ENCODE measurements around the gene CIB4.
A peak's percentile ranks its signal among the peaks of the same experiment; 100 is the strongest.
"Not testable (repeated sequence)": the region's sequence is repeated elsewhere in the genome, so short reads cannot be mapped to it uniquely, and the experiment has no call there.

The CIB4 gene

DNA sequence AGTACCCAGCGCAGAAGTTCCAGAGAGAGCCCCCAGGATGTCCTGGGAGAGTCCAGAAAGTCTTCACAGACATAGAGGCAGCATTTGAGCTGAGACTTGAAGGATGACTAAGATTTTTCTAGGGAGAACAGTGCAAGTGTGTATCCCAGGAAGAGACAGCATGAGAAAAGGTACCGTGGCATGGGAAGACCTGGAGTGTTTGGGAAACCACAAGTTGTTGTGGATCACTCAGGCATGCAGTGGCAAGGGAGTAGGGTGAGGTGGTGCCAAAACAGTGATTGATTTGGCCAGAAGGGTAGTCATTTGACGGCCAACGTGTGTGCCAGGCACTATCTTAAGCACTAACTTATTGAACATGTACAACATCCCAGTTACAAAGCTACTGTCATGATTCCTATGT is 26.9 kb upstream of the CIB4 start:
- H3K4me1 ChIP-seq (ENCODE audit: control insufficient read depth in 2 of 2, insufficient read depth in 2 of 2, low read length in 2 of 2) = no peaks in the 10 kb centered on the region
- H3K4me3 ChIP-seq (ENCODE audit: low read length in 2 of 2) = no peak overlapping the region
- no peaks in the 10 kb centered on the region for H3K9me3 ChIP-seq (ENCODE audit: control insufficient read depth in 2 of 2, low read length in 2 of 2)

DNA sequence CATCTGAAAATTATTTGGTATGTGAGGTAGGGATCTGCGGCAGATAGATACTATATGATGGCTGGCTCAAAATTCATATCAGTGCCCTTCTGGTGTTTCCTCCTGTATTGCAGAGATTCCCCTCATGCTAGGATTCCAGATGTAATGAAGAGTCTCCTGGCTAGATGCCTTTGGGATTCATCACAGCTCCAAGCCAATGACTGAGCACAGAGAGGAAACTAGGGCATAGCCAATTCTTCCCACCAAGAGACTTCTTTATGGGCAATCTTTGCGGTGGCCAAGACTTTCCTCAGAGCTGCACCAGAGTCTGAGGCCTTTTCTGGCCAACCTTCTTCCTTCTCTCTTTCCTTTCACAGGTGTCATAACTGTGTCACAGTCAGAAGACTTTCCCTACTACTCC is 25.5 kb upstream of the CIB4 start:
- no peaks in the 10 kb centered on the region for H3K36me3 ChIP-seq (ENCODE audit: control insufficient read depth in 2 of 2, insufficient read depth in 2 of 2, low read length in 2 of 2)
- no peak overlapping the region for H3K9ac ChIP-seq (ENCODE audit: low read depth in 1 of 2, low read length in 2 of 2)
- no peaks in the 10 kb centered on the region for H3K9me3 ChIP-seq (ENCODE audit: control insufficient read depth in 2 of 2, low read length in 2 of 2)
- H3K4me3 ChIP-seq (ENCODE audit: low read length in 2 of 2) = no peak overlapping the region
- H3K27me3 ChIP-seq (ENCODE audit: control insufficient read depth in 2 of 2, insufficient read depth in 2 of 2, low read length in 2 of 2) = peaks cover 0 to 5% of the 10 kb centered on the region in 2 donors
- H3K4me1 ChIP-seq (ENCODE audit: control insufficient read depth in 2 of 2, insufficient read depth in 2 of 2, low read length in 2 of 2) = no peaks in the 10 kb centered on the region
- no peak overlapping the region for H3K27ac ChIP-seq (ENCODE audit: low read depth in 2 of 2, low read length in 2 of 2)

More for the DNA sequence above, 26.9 kb upstream of the CIB4 start:
- Histone ChIP-seq H3K27me3 (ENCODE audit: control insufficient read depth in 2 of 2, insufficient read depth in 2 of 2, low read length in 2 of 2) (peaks cover 4 to 5% of the 10 kb centered on the region in 2 donors), H3K27ac (ENCODE audit: low read depth in 2 of 2, low read length in 2 of 2) (no peak overlapping the region), H3K9ac (ENCODE audit: low read depth in 1 of 2, low read length in 2 of 2) (no peak overlapping the region), H3K36me3 (ENCODE audit: control insufficient read depth in 2 of 2, insufficient read depth in 2 of 2, low read length in 2 of 2) (no peaks in the 10 kb centered on the region)

DNA sequence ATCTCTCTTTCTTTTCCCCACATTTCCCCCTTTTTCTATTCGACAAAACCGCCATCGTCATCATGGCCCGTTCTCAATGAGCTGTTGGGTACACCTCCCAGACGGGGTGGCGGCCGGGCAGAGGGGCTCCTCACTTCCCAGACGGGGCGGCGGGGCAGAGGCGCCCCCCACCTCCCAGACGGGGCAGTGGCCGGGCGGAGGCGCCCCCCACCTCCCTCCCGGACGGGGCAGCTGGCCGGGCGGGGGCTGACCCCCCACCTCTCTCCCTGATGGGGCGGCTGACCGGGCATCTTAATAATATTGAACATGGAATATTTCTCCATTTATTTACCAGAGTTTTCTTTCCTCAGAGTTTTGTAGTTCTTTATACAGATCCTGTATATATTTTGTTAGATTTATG is 24.1 kb upstream of the CIB4 start:
- H3K9me3 ChIP-seq (ENCODE audit: control insufficient read depth in 2 of 2, low read length in 2 of 2); H3K27me3 ChIP-seq (ENCODE audit: control insufficient read depth in 2 of 2, insufficient read depth in 2 of 2, low read length in 2 of 2); H3K4me1 ChIP-seq (ENCODE audit: control insufficient read depth in 2 of 2, insufficient read depth in 2 of 2, low read length in 2 of 2); H3K27ac ChIP-seq (ENCODE audit: low read depth in 2 of 2, low read length in 2 of 2); H3K9ac ChIP-seq (ENCODE audit: low read depth in 1 of 2, low read length in 2 of 2); H3K4me3 ChIP-seq (ENCODE audit: low read length in 2 of 2); H3K36me3 ChIP-seq (ENCODE audit: control insufficient read depth in 2 of 2, insufficient read depth in 2 of 2, low read length in 2 of 2): not testable (repeated sequence)

DNA sequence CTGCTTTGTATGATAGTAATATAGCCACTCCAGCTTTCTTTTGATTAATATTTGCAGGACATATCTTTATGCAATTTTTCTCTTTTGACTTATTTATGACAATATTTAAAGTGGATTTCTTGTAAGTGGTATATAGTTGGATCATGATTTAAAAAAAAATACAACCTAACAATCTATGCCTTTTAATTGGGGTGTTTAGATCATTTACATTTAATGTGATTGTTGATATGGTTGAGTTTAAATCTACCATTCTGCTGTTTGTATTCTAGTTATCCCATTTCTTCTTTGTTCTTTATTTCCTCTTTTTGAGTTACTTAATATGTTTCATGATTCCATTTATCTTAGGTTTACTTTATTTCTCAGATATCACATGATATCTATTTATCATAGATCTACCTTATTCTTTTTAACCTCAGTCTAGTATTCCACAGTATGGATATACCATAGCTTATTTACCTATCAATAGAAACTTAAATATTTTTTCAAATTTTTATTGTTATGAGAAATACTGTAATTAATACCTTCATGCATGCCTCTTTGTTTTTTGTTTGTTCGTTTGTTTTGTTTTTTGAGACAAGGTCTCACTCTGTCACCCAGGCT is 19.3 kb upstream of the CIB4 start:
- H3K27ac ChIP-seq (ENCODE audit: low read depth in 2 of 2, low read length in 2 of 2) = no peak overlapping the region
- no peaks in the 10 kb centered on the region for H3K27me3 ChIP-seq (ENCODE audit: control insufficient read depth in 2 of 2, insufficient read depth in 2 of 2, low read length in 2 of 2)
- H3K9me3 ChIP-seq (ENCODE audit: control insufficient read depth in 2 of 2, low read length in 2 of 2) = peaks cover 0 to 2% of the 10 kb centered on the region in 2 donors
- no peaks in the 10 kb centered on the region for H3K4me1 ChIP-seq (ENCODE audit: control insufficient read depth in 2 of 2, insufficient read depth in 2 of 2, low read length in 2 of 2)
- H3K36me3 ChIP-seq (ENCODE audit: control insufficient read depth in 2 of 2, insufficient read depth in 2 of 2, low read length in 2 of 2) = no peaks in the 10 kb centered on the region
- H3K4me3 ChIP-seq (ENCODE audit: low read length in 2 of 2) = no peak overlapping the region
- H3K9ac ChIP-seq (ENCODE audit: low read depth in 1 of 2, low read length in 2 of 2) = no peak overlapping the region

DNA sequence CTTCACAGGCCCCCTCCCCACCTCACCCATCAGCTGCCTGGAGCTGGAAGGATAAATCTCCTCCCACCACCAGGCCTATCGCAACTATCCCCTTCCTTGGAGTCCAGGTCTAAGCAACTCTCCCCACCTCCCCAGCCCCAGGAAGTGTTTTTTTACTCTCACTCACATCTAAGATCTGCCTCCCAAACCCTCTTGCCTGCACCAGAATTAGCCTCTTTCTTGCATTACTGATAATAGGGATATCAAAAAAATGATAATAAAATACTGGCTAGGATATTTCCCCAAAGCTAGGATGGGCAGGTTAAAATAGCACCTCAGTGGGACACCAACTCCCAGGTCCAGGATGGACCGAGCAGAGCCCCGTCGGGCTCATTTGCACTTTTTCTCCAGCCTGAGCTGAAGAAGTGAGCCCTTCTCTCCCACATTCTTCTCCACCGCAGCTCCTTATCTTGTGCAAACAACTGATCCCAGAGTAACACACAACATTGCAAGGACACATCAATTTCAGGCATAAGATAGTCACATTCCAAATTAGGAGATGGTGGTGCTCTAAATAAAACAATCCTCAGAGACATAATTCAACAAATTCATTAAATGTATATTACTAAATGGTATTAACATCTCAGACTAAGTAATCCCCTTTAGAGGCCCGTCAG is 17.7 kb upstream of the CIB4 start:
- Histone ChIP-seq H3K36me3 (ENCODE audit: control insufficient read depth in 2 of 2, insufficient read depth in 2 of 2, low read length in 2 of 2) (no peaks in the 10 kb centered on the region), H3K4me1 (ENCODE audit: control insufficient read depth in 2 of 2, insufficient read depth in 2 of 2, low read length in 2 of 2) (no peaks in the 10 kb centered on the region), H3K4me3 (ENCODE audit: low read length in 2 of 2) (no peak overlapping the region), H3K9me3 (ENCODE audit: control insufficient read depth in 2 of 2, low read length in 2 of 2) (peaks cover 0 to 2% of the 10 kb centered on the region in 2 donors), H3K27ac (ENCODE audit: low read depth in 2 of 2, low read length in 2 of 2) (no peak overlapping the region), H3K9ac (ENCODE audit: low read depth in 1 of 2, low read length in 2 of 2) (no peak overlapping the region), H3K27me3 (ENCODE audit: control insufficient read depth in 2 of 2, insufficient read depth in 2 of 2, low read length in 2 of 2) (no peaks in the 10 kb centered on the region)

DNA sequence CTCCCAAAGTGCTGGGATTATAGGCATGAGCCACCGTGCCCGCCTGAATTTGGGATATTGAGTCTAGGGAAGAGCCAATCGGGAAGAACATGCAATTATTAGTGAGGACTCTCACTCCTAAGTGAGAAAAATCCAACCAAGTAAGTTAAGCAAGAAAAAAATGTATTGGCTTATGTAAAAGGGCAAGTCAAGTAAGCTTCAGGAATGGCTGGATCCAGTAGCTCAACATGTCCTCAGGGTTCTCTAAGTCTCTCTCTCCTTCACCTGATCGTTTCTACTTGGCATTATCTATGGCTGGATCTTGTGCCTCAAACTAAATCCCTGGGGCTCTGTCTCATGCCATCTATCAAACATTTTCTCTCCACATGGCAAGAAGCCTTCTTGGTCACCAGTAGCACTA is 16.1 kb upstream of the CIB4 start:
- peaks cover 0 to 2% of the 10 kb centered on the region in 2 donors for H3K9me3 ChIP-seq (ENCODE audit: control insufficient read depth in 2 of 2, low read length in 2 of 2)
- no peaks in the 10 kb centered on the region for H3K27me3 ChIP-seq (ENCODE audit: control insufficient read depth in 2 of 2, insufficient read depth in 2 of 2, low read length in 2 of 2)
- no peaks in the 10 kb centered on the region for H3K4me1 ChIP-seq (ENCODE audit: control insufficient read depth in 2 of 2, insufficient read depth in 2 of 2, low read length in 2 of 2)
- H3K4me3 ChIP-seq (ENCODE audit: low read length in 2 of 2) = no peak overlapping the region
- H3K27ac ChIP-seq (ENCODE audit: low read depth in 2 of 2, low read length in 2 of 2) = no peak overlapping the region
- H3K36me3 ChIP-seq (ENCODE audit: control insufficient read depth in 2 of 2, insufficient read depth in 2 of 2, low read length in 2 of 2) = no peaks in the 10 kb centered on the region
- H3K9ac ChIP-seq (ENCODE audit: low read depth in 1 of 2, low read length in 2 of 2) = no peak overlapping the region

DNA sequence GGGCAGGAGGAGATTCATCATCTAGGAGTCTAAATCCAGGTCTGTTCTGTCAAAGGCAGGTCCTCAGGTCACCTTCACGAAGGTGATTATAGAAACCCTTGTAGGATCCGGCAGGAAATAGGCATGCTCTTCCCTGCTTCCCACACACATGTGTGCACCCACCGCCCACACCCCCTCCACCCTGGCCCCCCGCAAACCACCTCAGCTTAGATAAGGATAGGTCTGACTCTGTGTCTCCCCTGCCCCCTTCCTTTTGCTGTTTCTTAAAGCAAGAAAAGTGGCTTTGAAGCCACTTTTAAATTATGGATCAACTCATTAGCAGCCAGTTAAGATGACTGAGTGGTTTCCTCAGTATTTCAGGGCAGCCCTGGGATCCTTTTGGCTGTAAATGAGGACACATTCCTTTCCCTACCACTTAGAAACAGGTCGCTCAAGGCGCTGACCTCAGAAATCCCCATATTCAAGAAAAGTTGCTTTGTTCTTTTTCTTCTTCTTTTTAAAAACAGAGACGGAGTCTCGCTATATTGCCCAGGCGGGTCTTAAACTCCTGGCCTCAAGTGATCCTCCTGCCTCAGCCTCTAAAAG is 14.5 kb upstream of the CIB4 start:
- H3K9me3 ChIP-seq (ENCODE audit: control insufficient read depth in 2 of 2, low read length in 2 of 2) = peaks cover 0 to 2% of the 10 kb centered on the region in 2 donors

DNA sequence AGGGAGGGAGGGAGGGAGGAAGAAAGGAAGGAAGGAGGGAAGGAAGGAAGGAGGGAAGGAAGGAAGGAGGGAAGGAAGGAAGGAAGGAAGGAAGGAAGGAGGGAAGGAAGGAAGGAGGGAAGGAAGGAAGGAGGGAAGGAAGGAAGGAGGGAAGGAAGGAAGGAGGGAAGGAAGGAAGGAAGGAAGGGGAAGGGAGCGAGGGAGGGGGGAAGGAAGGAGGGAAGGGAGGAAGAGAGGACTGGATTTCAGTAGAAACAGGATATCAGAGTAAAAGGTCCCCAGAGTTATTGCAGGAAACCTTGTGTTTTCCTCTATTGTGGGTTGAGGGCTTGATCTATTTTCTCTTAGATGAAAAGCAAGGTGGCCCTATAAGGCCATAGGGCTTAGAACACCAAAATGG is 14.0 kb upstream of the CIB4 start:
- not testable (repeated sequence) for H3K9me3 ChIP-seq (ENCODE audit: control insufficient read depth in 2 of 2, low read length in 2 of 2); H3K27me3 ChIP-seq (ENCODE audit: control insufficient read depth in 2 of 2, insufficient read depth in 2 of 2, low read length in 2 of 2); H3K9ac ChIP-seq (ENCODE audit: low read depth in 1 of 2, low read length in 2 of 2); H3K27ac ChIP-seq (ENCODE audit: low read depth in 2 of 2, low read length in 2 of 2); H3K36me3 ChIP-seq (ENCODE audit: control insufficient read depth in 2 of 2, insufficient read depth in 2 of 2, low read length in 2 of 2); H3K4me3 ChIP-seq (ENCODE audit: low read length in 2 of 2); H3K4me1 ChIP-seq (ENCODE audit: control insufficient read depth in 2 of 2, insufficient read depth in 2 of 2, low read length in 2 of 2)

More for the DNA sequence above, 14.5 kb upstream of the CIB4 start:
- H3K36me3 ChIP-seq (ENCODE audit: control insufficient read depth in 2 of 2, insufficient read depth in 2 of 2, low read length in 2 of 2) = no peaks in the 10 kb centered on the region
- H3K4me3 ChIP-seq (ENCODE audit: low read length in 2 of 2) = no peak overlapping the region
- H3K9ac ChIP-seq (ENCODE audit: low read depth in 1 of 2, low read length in 2 of 2) = no peak overlapping the region
- peaks cover 0 to 2% of the 10 kb centered on the region in 2 donors for H3K4me1 ChIP-seq (ENCODE audit: control insufficient read depth in 2 of 2, insufficient read depth in 2 of 2, low read length in 2 of 2)
- no peak overlapping the region for H3K27ac ChIP-seq (ENCODE audit: low read depth in 2 of 2, low read length in 2 of 2)
- H3K27me3 ChIP-seq (ENCODE audit: control insufficient read depth in 2 of 2, insufficient read depth in 2 of 2, low read length in 2 of 2) = peaks cover 0 to 2% of the 10 kb centered on the region in 2 donors

DNA sequence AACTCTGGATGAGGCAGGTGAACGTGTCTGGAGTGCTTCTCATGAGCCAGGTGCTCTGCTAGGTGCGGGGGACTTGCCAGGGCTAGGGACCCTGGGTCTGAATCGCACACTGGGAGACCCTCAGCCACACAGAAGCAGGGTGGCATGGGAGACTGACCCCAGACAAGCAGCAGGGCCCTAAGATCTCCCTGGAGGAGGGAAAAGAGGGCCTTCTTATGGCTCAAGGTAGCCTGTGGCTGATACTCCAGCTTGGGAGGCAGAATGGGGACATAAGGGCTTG is 12.8 kb upstream of the CIB4 start:
- H3K4me1 ChIP-seq (ENCODE audit: control insufficient read depth in 2 of 2, insufficient read depth in 2 of 2, low read length in 2 of 2) = peaks cover 2 to 3% of the 10 kb centered on the region in 2 donors

DNA sequence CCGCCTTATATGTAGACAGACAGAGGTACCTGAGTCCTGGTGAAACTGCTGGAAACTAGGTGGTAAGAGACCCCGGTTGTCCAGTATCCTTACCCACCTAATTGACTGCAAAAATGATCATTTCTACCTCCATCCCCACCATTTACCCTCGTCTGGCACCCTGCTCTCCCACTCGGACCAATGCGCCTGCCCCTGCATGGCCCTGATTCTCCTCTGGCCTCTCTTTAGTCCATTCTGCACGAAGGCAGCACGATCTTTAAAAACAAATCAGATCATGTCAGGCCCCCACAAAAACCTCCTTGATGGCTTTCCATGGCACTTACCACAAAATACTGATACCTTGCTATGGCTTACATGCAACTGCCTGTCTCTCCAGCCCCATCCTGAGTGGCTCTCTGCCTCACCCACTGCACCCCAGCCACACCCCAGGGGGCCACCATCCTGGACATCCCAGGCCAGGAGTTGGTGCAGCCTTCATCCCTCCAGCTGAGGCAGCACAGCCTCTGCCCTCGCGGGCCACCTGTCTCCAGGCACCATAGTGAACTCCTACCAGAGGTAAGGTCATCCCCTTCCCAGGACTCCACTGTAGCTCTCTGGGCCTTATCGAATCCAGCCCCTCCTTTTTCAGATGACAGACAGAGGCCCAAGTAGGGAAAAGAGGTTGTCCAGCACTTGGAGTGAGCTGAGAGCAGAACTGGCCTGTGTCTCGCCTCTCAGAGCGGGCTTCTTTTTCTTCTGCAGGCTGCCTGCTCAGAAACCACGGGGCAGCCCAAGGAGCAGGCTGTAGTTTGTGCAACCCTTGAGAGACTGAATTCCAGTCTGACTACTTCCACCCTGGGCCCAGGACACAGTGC is 12.3 kb upstream of the CIB4 start:
- peak overlapping the region in 1 of 2 donors; percentile 63 for H3K27ac ChIP-seq (ENCODE audit: low read depth in 2 of 2, low read length in 2 of 2)
- H3K4me1 ChIP-seq (ENCODE audit: control insufficient read depth in 2 of 2, insufficient read depth in 2 of 2, low read length in 2 of 2) = peaks cover 2 to 3% of the 10 kb centered on the region in 2 donors
- no peaks in the 10 kb centered on the region for H3K36me3 ChIP-seq (ENCODE audit: control insufficient read depth in 2 of 2, insufficient read depth in 2 of 2, low read length in 2 of 2)
- H3K9ac ChIP-seq (ENCODE audit: low read depth in 1 of 2, low read length in 2 of 2) = no peak overlapping the region
- no peak overlapping the region for H3K4me3 ChIP-seq (ENCODE audit: low read length in 2 of 2)
- H3K27me3 ChIP-seq (ENCODE audit: control insufficient read depth in 2 of 2, insufficient read depth in 2 of 2, low read length in 2 of 2) = peaks cover 0 to 2% of the 10 kb centered on the region in 2 donors
- H3K9me3 ChIP-seq (ENCODE audit: control insufficient read depth in 2 of 2, low read length in 2 of 2) = no peaks in the 10 kb centered on the region

More for the DNA sequence above, 12.8 kb upstream of the CIB4 start:
- Histone ChIP-seq H3K27me3 (ENCODE audit: control insufficient read depth in 2 of 2, insufficient read depth in 2 of 2, low read length in 2 of 2) (peaks cover 0 to 2% of the 10 kb centered on the region in 2 donors), H3K27ac (ENCODE audit: low read depth in 2 of 2, low read length in 2 of 2) (no peak overlapping the region), H3K9ac (ENCODE audit: low read depth in 1 of 2, low read length in 2 of 2) (no peak overlapping the region), H3K9me3 (ENCODE audit: control insufficient read depth in 2 of 2, low read length in 2 of 2) (no peaks in the 10 kb centered on the region), H3K36me3 (ENCODE audit: control insufficient read depth in 2 of 2, insufficient read depth in 2 of 2, low read length in 2 of 2) (no peaks in the 10 kb centered on the region), H3K4me3 (ENCODE audit: low read length in 2 of 2) (no peak overlapping the region)
